GM23248 (cell line): ENCODE data around the gene PGBD5.

ENCODE experiments used
- EZH2 ChIP-seq: fragments of 200-600 bp; sonication (generic); IDR thresholded peaks from 2 replicates; pipeline ENCODE4 v1.6.1; 2018; ENCODE audit warnings: antibody characterized with exemption, mild to moderate bottlenecking; ENCODE audit not compliant: insufficient read depth, poor library complexity, severe bottlenecking
- EZH2phosphoT487 ChIP-seq: fragments of 200-600 bp; sonication (generic); IDR thresholded peaks from 2 replicates; pipeline ENCODE4 v1.6.1; 2018; ENCODE audit warnings: antibody characterized with exemption, moderate library complexity, mild to moderate bottlenecking, low read depth; ENCODE audit not compliant: insufficient read depth

- TF ChIP-seq EZH2 (no peak), EZH2phosphoT487 (no peak)
Measured at GRCh38 chr1:230407351-230407750, 18.8 kb downstream of the PGBD5 start.
